Adrenal gland (tissue), 12 donors: ENCODE measurements around the gene AP3B2. TPM values are rescaled to one million over a fixed set of nuclear protein-coding genes. Genes with fewer than 3 reads are reported as not detected.

ENCODE experiments used
- DNase-seq, 7 donors: peaks; one replicate each; pipeline ENCODE4 v3.0.0-alpha.2; 2019 to 2020
- H3K27ac ChIP-seq, 5 donors: fragments of 200-600 bp; sonication (generic) in 4 of 5; 1 replicate in 3 of 5; 2 replicates in 2 of 5; pipeline versions ENCODE4 v1.5.1 to v1.8.0; 2016 to 2020; ENCODE audit warnings: mild to moderate bottlenecking in 1 of 5
- H3K27me3 ChIP-seq: fragments of 200-600 bp; 2 replicates; pipeline ENCODE4 v1.8.0; 2021
- H3K36me3 ChIP-seq, 2 donors: fragments of 200-600 bp; replicated peaks in 1 of 2; 1 replicate in 1 of 2; 2 replicates in 1 of 2; pipeline versions ENCODE4 v1.5.1 to v1.8.0; 2018 to 2022
- H3K4me1 ChIP-seq, 2 donors: fragments of 200-600 bp; replicated peaks in 1 of 2; 1 replicate in 1 of 2; 2 replicates in 1 of 2; pipeline versions ENCODE4 v1.5.1 to v1.8.0; 2018 to 2021
- H3K4me3 ChIP-seq, 4 donors: fragments of 200-600 bp; sonication (generic) in 3 of 4; one replicate each; pipeline ENCODE4 v1.5.1; 2016 to 2018
- H3K9me3 ChIP-seq, 3 donors: fragments of 200-600 bp; sonication (generic) in 1 of 3; replicated peaks in 1 of 3; 1 replicate in 2 of 3; 2 replicates in 1 of 3; pipeline versions ENCODE4 v1.5.1 to v1.8.0; 2016 to 2021
- CTCF ChIP-seq, 6 experiments: fragments of 450-650 bp in 4 of 6; fragments of 200-600 bp in 2 of 6; sonication (generic) in 1 of 6; IDR thresholded peaks; 1 replicate in 5 of 6; 2 replicates in 1 of 6; pipeline versions ENCODE4 v1.5.1 to v1.8.0; 2016 to 2021; ENCODE audit warnings: antibody characterized with exemption in 6 of 6, mild to moderate bottlenecking in 2 of 6, moderate library complexity in 1 of 6
- POLR2A ChIP-seq, 2 donors: fragments of 450-650 bp; IDR thresholded peaks; one replicate each; pipeline ENCODE4 v1.6.1; 2017; ENCODE audit warnings: antibody characterized with exemption in 2 of 2, mild to moderate bottlenecking in 2 of 2, moderate library complexity in 1 of 2
- WGBS, 4 donors: extraction: QIAGEN DNeasy Blood & Tissue Kit in 2 of 4; methylation state at CpG; one replicate each; pipeline versions ENCODE4 v1.1.5 to v1.1.7; 2013 to 2017; 5-methylcytosine and 5-hydroxymethylcytosine counted together
- intact Hi-C, 2 donors: fragments of 100-400 bp; cut with DNase I; formaldehyde crosslinking; loops; one replicate each; pipeline versions ENCODE4 v1.14.1 to v1.15.0; 2022 to 2023
- polyA plus RNA-seq, 3 donors: library from polyadenylated mRNA; stranded (reverse); fragments of 200-250 nt in 2 of 3; fragments of 350-450 nt in 1 of 3; fragmentation: Illumina TruSeq in 1 of 3; extraction: RNeasy Lipid Tissue Mini Kit (QIAGEN cat#74804) in 1 of 3; gene quantifications; one replicate each; pipeline ENCODE4 v1.2.3, GENCODE V29; 2013 to 2014
- total RNA-seq, 9 donors: library from RNA; depleted of rRNA in 4 of 9; stranded (reverse); fragments of >200 nt in 4 of 9; fragments of 120-200 nt in 1 of 9; fragmentation: NEBNext Ultra II Directional in 1 of 9; extraction: Animal tissue kit (Norgen Biotek cat#: 25700) in 1 of 9; gene quantifications; one replicate each; pipeline versions ENCODE4 v1.1.0 to v1.2.4, GENCODE V29; 2013 to 2023
- donor health status: healthy with polysubstance abuse.
- donor health status: Bipolar disorder and iron deficiency.
- donor health status: DM: yes; HTN: yes; CAD: no.
- donor health status: DM: no; HTN: no; CAD: no.
- donor health status: DM: no; HTN: no; CAD: no.
- donor health status: DM: yes; HTN: yes; CAD: no.

Gene AP3B2
- total and polyA plus RNA-seq, 12 donors: 0.54 to 28.9 (median 4.4) TPM

GRCh38 chr15:82650046-82650670 lies 59.5 kb downstream of the AP3B2 start:
- H3K9me3 ChIP-seq: no peaks in the 10 kb centered on the region
- H3K27ac ChIP-seq: no peak overlapping the region
- intact Hi-C loops: no loop called here
- no peaks in the 10 kb centered on the region for H3K36me3 ChIP-seq
- no peak for DNase-seq
- peaks cover 12 to 21% of the 10 kb centered on the region in 2 donors for H3K4me1 ChIP-seq
- TF ChIP-seq CTCF (IDR thresholded peaks at IDR 0.05): no peak
- TF ChIP-seq POLR2A (IDR thresholded peaks at IDR 0.05): no peak
- no peaks in the 10 kb centered on the region for H3K27me3 ChIP-seq
- no peak overlapping the region for H3K4me3 ChIP-seq

- Histone ChIP-seq H3K4me3 (no peak overlapping the region), H3K27me3 (no peaks in the 10 kb centered on the region), H3K9me3 (no peaks in the 10 kb centered on the region), H3K4me1 (peaks cover 12 to 21% of the 10 kb centered on the region in 2 donors), H3K36me3 (no peaks in the 10 kb centered on the region), H3K27ac (no peak overlapping the region)
- no peak for DNase-seq
- WGBS, 4 donors: 69 to 82% (median 79%) methylated on average over 10 to 11 of the region's 11 CpGs
- intact Hi-C loops: loop anchor here in 1 of 2 donors (10.0 kb wide), 1 partner anchor 105 kb away; the partner anchor contains the start of gene RPS17
- TF ChIP-seq POLR2A (IDR thresholded peaks at IDR 0.05) (no peak), CTCF (IDR thresholded peaks at IDR 0.05) (no peak)
These were observed 60.3 kb downstream of the AP3B2 start for GRCh38 chr15:82649226-82649999.

- 25 to 44% (median 35%) methylated on average over 23 to 41 of the region's 41 CpGs for WGBS, 4 donors
- peak in 2 of 7 donors; percentile 13 to 20 for DNase-seq
These were observed 61.2 kb downstream of the AP3B2 start for GRCh38 chr15:82648257-82649103.

More at GRCh38 chr15:82648257-82649103, 61.2 kb downstream of the AP3B2 start:
- H3K27me3 ChIP-seq: no peaks in the 10 kb centered on the region
- peak overlapping the region in 2 of 4 donors; percentile 31 to 77 for H3K4me3 ChIP-seq
- no peaks in the 10 kb centered on the region for H3K36me3 ChIP-seq
- no peak for TF ChIP-seq POLR2A (IDR thresholded peaks at IDR 0.05)
- no peak for TF ChIP-seq CTCF (IDR thresholded peaks at IDR 0.05)
- H3K27ac ChIP-seq: peak overlapping the region in 1 of 5 donors; percentile 50
- peaks cover 12 to 21% of the 10 kb centered on the region in 2 donors for H3K4me1 ChIP-seq
- intact Hi-C loops: loop anchor here in 1 of 2 donors (10.0 kb wide), 1 partner anchor 104 kb away; the partner anchor contains the start of gene RPS17
- H3K9me3 ChIP-seq: no peaks in the 10 kb centered on the region
